ENCODE results near the gene TMC1.
"Not testable (repeated sequence)": the region's sequence is repeated elsewhere in the genome, so short reads cannot be mapped to it uniquely, and the experiment has no call there.

TMC1 gene

GRCh38 chr9:72791436-72791835 lies 270.0 kb downstream of the TMC1 start:
- Histone ChIP-seq H3K9ac (no peak overlapping the region), H3K79me2 (no peaks in the 10 kb centered on the region), H3K36me3 (ENCODE audit: control insufficient read depth, insufficient read depth, low read length) (no peaks in the 10 kb centered on the region), H3K9me3 (ENCODE audit: control insufficient read depth, low read length) (no peaks in the 10 kb centered on the region), H2AFZ (no peak overlapping the region), H3K4me2 (ENCODE audit: low read length) (no peak overlapping the region), H3K4me1 (no peaks in the 10 kb centered on the region), H3K27me3 (ENCODE audit: control insufficient read depth, insufficient read depth, low read length) (no peaks in the 10 kb centered on the region), H3K4me3 (ENCODE audit: low read depth, low read length) (no peak overlapping the region), H3K27ac (no peak overlapping the region)
- no peak for TF ChIP-seq CTCF (IDR thresholded peaks at IDR 0.05)

- Histone ChIP-seq H3K79me2 (no peaks in the 10 kb centered on the region), H3K27ac (no peak overlapping the region), H3K27me3 (ENCODE audit: control insufficient read depth, insufficient read depth, low read length) (no peaks in the 10 kb centered on the region), H3K9ac (no peak overlapping the region), H3K36me3 (ENCODE audit: control insufficient read depth, insufficient read depth, low read length) (no peaks in the 10 kb centered on the region), H3K9me3 (ENCODE audit: control insufficient read depth, low read length) (no peaks in the 10 kb centered on the region), H3K4me2 (ENCODE audit: low read length) (no peak overlapping the region), H3K4me3 (ENCODE audit: low read depth, low read length) (no peak overlapping the region), H3K4me1 (no peaks in the 10 kb centered on the region), H2AFZ (no peak overlapping the region)
- no peak for TF ChIP-seq CTCF (IDR thresholded peaks at IDR 0.05)
Observed at GRCh38 chr9:72794946-72795345, 273.5 kb downstream of the TMC1 start.

GRCh38 chr9:72800328-72800994 lies 279.1 kb downstream of the TMC1 start:
- Histone ChIP-seq H3K4me1 (no peaks in the 10 kb centered on the region), H3K9ac (no peak overlapping the region), H3K4me3 (ENCODE audit: low read depth, low read length) (no peak overlapping the region), H3K27me3 (ENCODE audit: control insufficient read depth, insufficient read depth, low read length) (no peaks in the 10 kb centered on the region), H3K79me2 (no peaks in the 10 kb centered on the region), H3K4me2 (ENCODE audit: low read length) (no peak overlapping the region), H3K9me3 (ENCODE audit: control insufficient read depth, low read length) (no peaks in the 10 kb centered on the region), H3K27ac (no peak overlapping the region), H2AFZ (no peak overlapping the region), H3K36me3 (ENCODE audit: control insufficient read depth, insufficient read depth, low read length) (no peaks in the 10 kb centered on the region)
- TF ChIP-seq CTCF (IDR thresholded peaks at IDR 0.05) = no peak

GRCh38 chr9:72805238-72805637 lies 283.8 kb downstream of the TMC1 start:
- Histone ChIP-seq H3K4me3 (ENCODE audit: low read depth, low read length) (no peak overlapping the region), H3K79me2 (no peaks in the 10 kb centered on the region), H3K9ac (no peak overlapping the region), H3K36me3 (ENCODE audit: control insufficient read depth, insufficient read depth, low read length) (no peaks in the 10 kb centered on the region), H3K27ac (no peak overlapping the region), H3K4me1 (no peaks in the 10 kb centered on the region), H3K9me3 (ENCODE audit: control insufficient read depth, low read length) (no peaks in the 10 kb centered on the region), H2AFZ (no peak overlapping the region), H3K27me3 (ENCODE audit: control insufficient read depth, insufficient read depth, low read length) (no peaks in the 10 kb centered on the region), H3K4me2 (ENCODE audit: low read length) (no peak overlapping the region)
- no peak for TF ChIP-seq CTCF (IDR thresholded peaks at IDR 0.05)

- not testable (repeated sequence) for H3K27ac ChIP-seq; H3K4me1 ChIP-seq; H3K9me3 ChIP-seq (ENCODE audit: control insufficient read depth, low read length); H3K27me3 ChIP-seq (ENCODE audit: control insufficient read depth, insufficient read depth, low read length); H3K36me3 ChIP-seq (ENCODE audit: control insufficient read depth, insufficient read depth, low read length); H3K9ac ChIP-seq; H3K79me2 ChIP-seq; H2AFZ ChIP-seq; H3K4me3 ChIP-seq (ENCODE audit: low read depth, low read length); H3K4me2 ChIP-seq (ENCODE audit: low read length)
Observed at GRCh38 chr9:72806313-72806809, 285.0 kb downstream of the TMC1 start.

Measured in parathyroid adenoma (tissue), 2 donors.